GM12865 (cell line): Measurements from ENCODE around the gene CTSE.
"Not testable (repeated sequence)": the region's sequence is repeated elsewhere in the genome, so short reads cannot be mapped to it uniquely, and the experiment has no call there.

Experiments
- DNase-seq: peaks from one replicate; pipeline ENCODE4 v3.0.0; 2010; ENCODE audit warnings: low read depth
- H3K4me3 ChIP-seq: 2 replicates; pipeline ENCODE4 v1.5.1; 2011; ENCODE audit warnings: mild to moderate bottlenecking, low read depth, low read length, control low read depth
- CTCF ChIP-seq: IDR thresholded peaks from 2 replicates; pipeline ENCODE4 v1.5.1; 2011; ENCODE audit warnings: low read length, control low read depth, low read depth, inconsistent platforms; ENCODE audit not compliant: insufficient read depth; ENCODE audit errors: missing control alignments

CTSE gene

GRCh38 chr1:206002871-206003801, 20.6 kb downstream of the CTSE start, which contains the start of gene RAB7B:
Gene RAB7B, minus strand, starts transcription at chr1:206003395. Its CDS starts 9,260 bp downstream, at chr1:205994135.
- peak; percentile 22 for DNase-seq
- no peak within 1 kb of the TSS for H3K4me3 ChIP-seq
- TF ChIP-seq CTCF, result no peak

- TF ChIP-seq CTCF, result no peak
- DNase-seq, result no peak
- no peak overlapping the region for H3K4me3 ChIP-seq
Measured at GRCh38 chr1:206002160-206002559, 21.5 kb downstream of the CTSE start.

- no peak for DNase-seq
- no peak overlapping the region for H3K4me3 ChIP-seq
- TF ChIP-seq CTCF, result no peak
Measured at GRCh38 chr1:206001476-206001888, 22.2 kb downstream of the CTSE start.

- no peak for DNase-seq
- H3K4me3 ChIP-seq, result no peak overlapping the region
- TF ChIP-seq CTCF, result no peak
Measured at GRCh38 chr1:206000641-206001339, 22.9 kb downstream of the CTSE start.

- no peak for TF ChIP-seq CTCF
- H3K4me3 ChIP-seq, result no peak overlapping the region
- no peak for DNase-seq
Measured at GRCh38 chr1:205998457-205999241, 25.0 kb downstream of the CTSE start.

- DNase-seq, H3K4me3 ChIP-seq: not testable (repeated sequence)
Measured at GRCh38 chr1:205996641-205997040, 27.1 kb downstream of the CTSE start.

- TF ChIP-seq CTCF, result no peak
- H3K4me3 ChIP-seq, result no peak overlapping the region
- no peak for DNase-seq
Measured at GRCh38 chr1:205994346-205994745, 29.3 kb downstream of the CTSE start.
